K562 (cell line): ENCODE results near the gene HRH1. TPM values are rescaled to one million over a fixed set of nuclear protein-coding genes. Genes with fewer than 3 reads are reported as not detected.
A peak's percentile ranks its signal among the peaks of the same experiment; 100 is the strongest.

Source experiments
- ARHGAP35 ChIP-seq: fragments of 450-650 bp; IDR thresholded peaks from 2 replicates; pipeline ENCODE4 v1.6.1; 2018; ENCODE audit not compliant: partially characterized antibody
- ATF7 ChIP-seq: fragments of 450-650 bp; IDR thresholded peaks from 2 replicates; pipeline ENCODE4 v1.7.1; 2014; ENCODE audit warnings: mild to moderate bottlenecking, moderate library complexity
- ETS2 ChIP-seq: IDR thresholded peaks from 2 replicates; pipeline ENCODE4 v1.6.1; 2016; ENCODE audit warnings: borderline replicate concordance, missing genetic modification characterization, mild to moderate bottlenecking, moderate library complexity, missing compliant biosample characterization; ENCODE audit not compliant: poor library complexity, severe bottlenecking
- GABPA ChIP-seq: fragments of 200-800 bp; sonication (Bioruptor generic); conservative IDR thresholded peaks from 2 replicates; pipeline ENCODE4 v1.6.1; 2016; ENCODE audit warnings: low read depth, missing genetic modification characterization, missing compliant biosample characterization
- HDAC8 ChIP-seq: fragments of 450-650 bp; IDR thresholded peaks from 2 replicates; pipeline ENCODE4 v1.6.1; 2016; ENCODE audit warnings: mild to moderate bottlenecking, missing genetic modification characterization, moderate library complexity, missing compliant biosample characterization
- ID3 ChIP-seq, 2 experiments: fragments of 250-450 bp in 1 of 2; fragments of 450-650 bp in 1 of 2; sonication (Bioruptor Pico) in 1 of 2; IDR thresholded peaks; 2 replicates each; pipeline versions ENCODE4 v1.6.1 to v1.8.0; 2016 to 2021; ENCODE audit warnings: mild to moderate bottlenecking in 2 of 2, moderate library complexity in 2 of 2, missing compliant biosample characterization in 1 of 2, missing genetic modification characterization in 1 of 2
- IRF9 ChIP-seq: fragments of 450-650 bp; IDR thresholded peaks from 2 replicates; pipeline ENCODE4 v1.6.1; 2016; ENCODE audit warnings: missing biosample characterization, missing genetic modification characterization
- KLF10 ChIP-seq: fragments of 250-450 bp; sonication (Bioruptor Pico); IDR thresholded peaks from 2 replicates; pipeline ENCODE4 v1.6.1; 2021; ENCODE audit warnings: matching md5 sums
- RHOXF2B ChIP-seq: fragments of 250-450 bp; sonication (Bioruptor Pico); conservative IDR thresholded peaks from 2 replicates; pipeline ENCODE4 v1.5.1; 2021
- SAFB ChIP-seq: fragments of 200-400 bp; formaldehyde crosslinking; IDR thresholded peaks from 2 replicates; pipeline ENCODE4 v1.6.1; 2017; ENCODE audit warnings: low read depth, low read length, borderline replicate concordance
- ZFP30 ChIP-seq: fragments of 250-450 bp; sonication (Bioruptor Pico); IDR thresholded peaks from 2 replicates; pipeline ENCODE4 v1.8.0; 2022; ENCODE audit warnings: moderate library complexity, mild to moderate bottlenecking, inconsistent platforms, borderline replicate concordance
- ZNF740 ChIP-seq, 3 experiments: fragments of 200-800 bp in 1 of 3; sonication (Bioruptor generic) in 1 of 3; sonication (generic) in 1 of 3; formaldehyde crosslinking in 1 of 3; IDR thresholded peaks; 2 replicates each; pipeline versions ENCODE4 v1.6.1 to v1.8.0; 2016 to 2022; ENCODE audit warnings: mild to moderate bottlenecking in 2 of 3, missing compliant biosample characterization in 2 of 3, missing genetic modification characterization in 2 of 3, missing genetic modification reagents in 1 of 3
- ZNF77 ChIP-seq: fragments of 250-450 bp; sonication (Bioruptor Pico); IDR thresholded peaks from 2 replicates; pipeline ENCODE4 v1.5.0; 2020
- polyA plus RNA-seq, 8 experiments: library from polyadenylated mRNA; depleted of rRNA in 4 of 8; stranded (reverse) in 5 of 8; unstranded in 3 of 8; fragments of >200 nt; fragmentation: Nextera tagmentation in 2 of 8; fragmentation: Illumina TruSeq in 1 of 8; extraction: Ambion mirVana in 2 of 8; extraction: Trizol in 1 of 8; gene quantifications; 2 replicates each; pipeline versions ENCODE4 v1.2.1 to v1.2.3, GENCODE V29; 2011 to 2014; ENCODE audit warnings: inconsistent platforms in 1 of 8, missing spikeins in 1 of 8
- total RNA-seq, 7 experiments: library from RNA; depleted of rRNA in 6 of 7; stranded (reverse); fragments of >200 nt in 6 of 7; fragmentation: Illumina TruSeq in 2 of 7; extraction: Trizol in 2 of 7; gene quantifications; 2 replicates each; pipeline versions ENCODE4 v1.2.1 to v1.2.3, GENCODE V29; 2011 to 2021; ENCODE audit warnings: low replicate concordance in 1 of 7
- TF ChIP-seq, protein P1 (sequence below): fragments of 450-650 bp; formaldehyde crosslinking; IDR thresholded peaks from 2 replicates; pipeline ENCODE4 v1.4.0; 2022; ENCODE audit warnings: missing genetic modification characterization
- TF ChIP-seq, protein P2 (sequence below): fragments of 250-450 bp; sonication (Bioruptor Pico); IDR thresholded peaks from 2 replicates; pipeline ENCODE4 v1.4.0; 2020; ENCODE audit warnings: mild to moderate bottlenecking, moderate library complexity, borderline replicate concordance
- TF ChIP-seq, protein P3 (sequence below), 2 experiments: IDR thresholded peaks; 2 replicates each; pipeline ENCODE4 v1.6.1; 2012; ENCODE audit warnings: improper control_type of control experiment in 2 of 2, low read depth in 2 of 2, low read length in 2 of 2, borderline replicate concordance in 1 of 2

The HRH1 gene
- total and polyA plus RNA-seq, 9 of the 15 experiments (the other 6 are each of a cell fraction or from before 2014, with no cell fraction given): 0.03 to 0.15 (median 0.06) TPM; not detected in 1

- TF ChIP-seq, protein P1, sequence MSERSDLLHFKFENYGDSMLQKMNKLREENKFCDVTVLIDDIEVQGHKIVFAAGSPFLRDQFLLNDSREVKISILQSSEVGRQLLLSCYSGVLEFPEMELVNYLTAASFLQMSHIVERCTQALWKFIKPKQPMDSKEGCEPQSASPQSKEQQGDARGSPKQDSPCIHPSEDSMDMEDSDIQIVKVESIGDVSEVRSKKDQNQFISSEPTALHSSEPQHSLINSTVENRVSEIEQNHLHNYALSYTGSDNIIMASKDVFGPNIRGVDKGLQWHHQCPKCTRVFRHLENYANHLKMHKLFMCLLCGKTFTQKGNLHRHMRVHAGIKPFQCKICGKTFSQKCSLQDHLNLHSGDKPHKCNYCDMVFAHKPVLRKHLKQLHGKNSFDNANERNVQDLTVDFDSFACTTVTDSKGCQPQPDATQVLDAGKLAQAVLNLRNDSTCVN: peak; percentile 61; the same call in 1 of the 2 replicates
- TF ChIP-seq, protein P2, sequence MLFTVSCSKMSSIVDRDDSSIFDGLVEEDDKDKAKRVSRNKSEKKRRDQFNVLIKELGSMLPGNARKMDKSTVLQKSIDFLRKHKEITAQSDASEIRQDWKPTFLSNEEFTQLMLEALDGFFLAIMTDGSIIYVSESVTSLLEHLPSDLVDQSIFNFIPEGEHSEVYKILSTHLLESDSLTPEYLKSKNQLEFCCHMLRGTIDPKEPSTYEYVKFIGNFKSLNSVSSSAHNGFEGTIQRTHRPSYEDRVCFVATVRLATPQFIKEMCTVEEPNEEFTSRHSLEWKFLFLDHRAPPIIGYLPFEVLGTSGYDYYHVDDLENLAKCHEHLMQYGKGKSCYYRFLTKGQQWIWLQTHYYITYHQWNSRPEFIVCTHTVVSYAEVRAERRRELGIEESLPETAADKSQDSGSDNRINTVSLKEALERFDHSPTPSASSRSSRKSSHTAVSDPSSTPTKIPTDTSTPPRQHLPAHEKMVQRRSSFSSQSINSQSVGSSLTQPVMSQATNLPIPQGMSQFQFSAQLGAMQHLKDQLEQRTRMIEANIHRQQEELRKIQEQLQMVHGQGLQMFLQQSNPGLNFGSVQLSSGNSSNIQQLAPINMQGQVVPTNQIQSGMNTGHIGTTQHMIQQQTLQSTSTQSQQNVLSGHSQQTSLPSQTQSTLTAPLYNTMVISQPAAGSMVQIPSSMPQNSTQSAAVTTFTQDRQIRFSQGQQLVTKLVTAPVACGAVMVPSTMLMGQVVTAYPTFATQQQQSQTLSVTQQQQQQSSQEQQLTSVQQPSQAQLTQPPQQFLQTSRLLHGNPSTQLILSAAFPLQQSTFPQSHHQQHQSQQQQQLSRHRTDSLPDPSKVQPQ: no peak
- TF ChIP-seq ARHGAP35: peak; percentile 52
- no peak for TF ChIP-seq ATF7
- TF ChIP-seq ZNF740 (CRISPR knock-in tag; IDR thresholded peaks at IDR 0.05): no peak
- no peak for TF ChIP-seq ZNF740 (tag; IDR thresholded peaks at IDR 0.05)
- no peak for TF ChIP-seq GABPA
- TF ChIP-seq SAFB: no peak
- no peak for TF ChIP-seq ID3 (CRISPR knock-in tag; IDR thresholded peaks at IDR 0.05)
- TF ChIP-seq ID3 (tag; IDR thresholded peaks at IDR 0.05): no peak
- TF ChIP-seq IRF9: no peak
- no peak for TF ChIP-seq KLF10 (CRISPR knock-in tag)
- TF ChIP-seq ZNF77 (CRISPR knock-in tag): no peak
- no peak for TF ChIP-seq HDAC8 (tag)
- no peak for TF ChIP-seq ZFP30 (CRISPR knock-in tag)
- TF ChIP-seq, protein P3, sequence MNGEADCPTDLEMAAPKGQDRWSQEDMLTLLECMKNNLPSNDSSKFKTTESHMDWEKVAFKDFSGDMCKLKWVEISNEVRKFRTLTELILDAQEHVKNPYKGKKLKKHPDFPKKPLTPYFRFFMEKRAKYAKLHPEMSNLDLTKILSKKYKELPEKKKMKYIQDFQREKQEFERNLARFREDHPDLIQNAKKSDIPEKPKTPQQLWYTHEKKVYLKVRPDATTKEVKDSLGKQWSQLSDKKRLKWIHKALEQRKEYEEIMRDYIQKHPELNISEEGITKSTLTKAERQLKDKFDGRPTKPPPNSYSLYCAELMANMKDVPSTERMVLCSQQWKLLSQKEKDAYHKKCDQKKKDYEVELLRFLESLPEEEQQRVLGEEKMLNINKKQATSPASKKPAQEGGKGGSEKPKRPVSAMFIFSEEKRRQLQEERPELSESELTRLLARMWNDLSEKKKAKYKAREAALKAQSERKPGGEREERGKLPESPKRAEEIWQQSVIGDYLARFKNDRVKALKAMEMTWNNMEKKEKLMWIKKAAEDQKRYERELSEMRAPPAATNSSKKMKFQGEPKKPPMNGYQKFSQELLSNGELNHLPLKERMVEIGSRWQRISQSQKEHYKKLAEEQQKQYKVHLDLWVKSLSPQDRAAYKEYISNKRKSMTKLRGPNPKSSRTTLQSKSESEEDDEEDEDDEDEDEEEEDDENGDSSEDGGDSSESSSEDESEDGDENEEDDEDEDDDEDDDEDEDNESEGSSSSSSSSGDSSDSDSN (IDR thresholded peaks at IDR 0.05; ENCODE audit: borderline replicate concordance in 1 of 2, low read depth in 2 of 2, low read length in 2 of 2): no peak
- no peak for TF ChIP-seq ETS2
- TF ChIP-seq RHOXF2B (CRISPR knock-in tag): no peak
Observed at GRCh38 chr3:11245827-11246662, 91.8 kb downstream of the HRH1 start (continued).
